Measurements from ENCODE around the gene DGKH. TPM values are rescaled to one million over a fixed set of nuclear protein-coding genes. Genes with fewer than 3 reads are reported as not detected.

DGKH gene
- total and polyA plus RNA-seq, 10 of the 15 experiments (the other 5 are each of a cell fraction or from before 2014, with no cell fraction given) = 1.3 to 15.2 (median 7.3) TPM

GRCh38 chr13:42113478-42113877, 65.0 kb downstream of the DGKH start (continued):
- TF ChIP-seq CUX1 (IDR thresholded peaks at IDR 0.05; ENCODE audit: insufficient replicate concordance, low read depth, low read length) (no peak), SRF (IDR thresholded peaks at IDR 0.05; ENCODE audit: low read depth in 2 of 2, low read length in 2 of 2) (no peak), TARDBP (IDR thresholded peaks at IDR 0.05; ENCODE audit: borderline replicate concordance) (no peak)

- SMC1A ChIA-PET (ENCODE audit: uncharacterized antibody, unreplicated experiment) = interaction anchor here (0.6 to 10.0 kb wide), 18 partner anchors 8 to 462 kb away, joined by 3 to 115 read pairs (median 4); no protein-coding TSS in a partner anchor
- no peak overlapping the region for H3K9ac ChIP-seq (ENCODE audit: control insufficient read depth, insufficient read depth, low read length)
- intact Hi-C loops (cut with micrococcal nuclease; ENCODE audit: unreplicated experiment) = loop anchor here (5.0 kb wide), 1 partner anchor 157 kb away; no protein-coding TSS in a partner anchor
- ATAC-seq = no peak
- no peaks in the 10 kb centered on the region for H3K27me3 ChIP-seq (replicated peaks in 1 of 2; ENCODE audit: control insufficient read depth in 2 of 2, insufficient read depth in 2 of 2, low read length in 1 of 2)
- no peak for DNase-seq (ENCODE audit: low read depth, low spot score)
- H3K27ac ChIP-seq (ENCODE audit: control insufficient read depth, insufficient read depth) = no peak overlapping the region
- 74% methylated on average over 4 of the region's 4 CpGs for WGBS (ENCODE audit: insufficient coverage, insufficient replicate concordance, low lambda C conversion rate, missing lambda C conversion rate)
- H3K9me3 ChIP-seq (replicated peaks; ENCODE audit: control insufficient read depth, insufficient read depth, low read length) = no peaks in the 10 kb centered on the region
- POLR2A ChIA-PET = interaction anchor here (1.7 kb wide), 1 partner anchor 336 kb away, joined by 4 read pairs; no protein-coding TSS in a partner anchor
- no peak overlapping the region for H2AFZ ChIP-seq (ENCODE audit: control insufficient read depth, low read depth, low read length)
- BruUV-seq (replicated peaks) = no TSS peak
- TF ChIP-seq SRF (IDR thresholded peaks at IDR 0.05; ENCODE audit: low read depth in 2 of 2, low read length in 2 of 2) = no peak
- in situ Hi-C loops (cut with MboI) = loop anchor here (5.0 kb wide), 1 partner anchor 447 kb away; no protein-coding TSS in a partner anchor
- no peak for FAIRE-seq
- peaks cover 3% of the 10 kb centered on the region; the same call in 1 of the 2 replicates for H3K4me1 ChIP-seq (ENCODE audit: control insufficient read depth, insufficient read depth, low read length)
- H3K36me3 ChIP-seq (ENCODE audit: control insufficient read depth in 2 of 2, insufficient read depth in 2 of 2, low read length in 1 of 2) = no peaks in the 10 kb centered on the region
- H3K4me2 ChIP-seq (ENCODE audit: control insufficient read depth, insufficient read depth) = no peak overlapping the region
- no peak overlapping the region for H3K4me3 ChIP-seq
- CTCF ChIA-PET = interaction anchor here (0.5 to 11.5 kb wide), 14 partner anchors 8 to 464 kb away, joined by 3 to 150 read pairs (median 4); no protein-coding TSS in a partner anchor
- H4K20me1 ChIP-seq (ENCODE audit: control insufficient read depth, insufficient read depth) = no peaks in the 10 kb centered on the region
- RAD21 ChIA-PET (ENCODE audit: unreplicated experiment) = interaction anchor here (0.7 to 7.5 kb wide), 6 partner anchors 24 to 446 kb away, joined by 3 to 72 read pairs (median 4); partner anchors contain the start of gene VWA8
- peaks cover 4% of the 10 kb centered on the region for H3K79me2 ChIP-seq (ENCODE audit: control insufficient read depth, insufficient read depth, low read length)
Measured at GRCh38 chr13:42114278-42114677, 65.8 kb downstream of the DGKH start.
